Activated effector memory CD4-positive, alpha-beta T cell treated with Interleukin-2 at 50 U/mL for 16 hours (primary cell): Measurements from ENCODE around the gene TRAPPC1.
"Not testable (repeated sequence)": the region's sequence is repeated elsewhere in the genome, so short reads cannot be mapped to it uniquely, and the experiment has no call there.

Experiments
- DNase-seq: peaks from one replicate; pipeline ENCODE4 v3.0.0-alpha.2; 2020

TRAPPC1 gene, protein sequence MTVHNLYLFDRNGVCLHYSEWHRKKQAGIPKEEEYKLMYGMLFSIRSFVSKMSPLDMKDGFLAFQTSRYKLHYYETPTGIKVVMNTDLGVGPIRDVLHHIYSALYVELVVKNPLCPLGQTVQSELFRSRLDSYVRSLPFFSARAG

DNA sequence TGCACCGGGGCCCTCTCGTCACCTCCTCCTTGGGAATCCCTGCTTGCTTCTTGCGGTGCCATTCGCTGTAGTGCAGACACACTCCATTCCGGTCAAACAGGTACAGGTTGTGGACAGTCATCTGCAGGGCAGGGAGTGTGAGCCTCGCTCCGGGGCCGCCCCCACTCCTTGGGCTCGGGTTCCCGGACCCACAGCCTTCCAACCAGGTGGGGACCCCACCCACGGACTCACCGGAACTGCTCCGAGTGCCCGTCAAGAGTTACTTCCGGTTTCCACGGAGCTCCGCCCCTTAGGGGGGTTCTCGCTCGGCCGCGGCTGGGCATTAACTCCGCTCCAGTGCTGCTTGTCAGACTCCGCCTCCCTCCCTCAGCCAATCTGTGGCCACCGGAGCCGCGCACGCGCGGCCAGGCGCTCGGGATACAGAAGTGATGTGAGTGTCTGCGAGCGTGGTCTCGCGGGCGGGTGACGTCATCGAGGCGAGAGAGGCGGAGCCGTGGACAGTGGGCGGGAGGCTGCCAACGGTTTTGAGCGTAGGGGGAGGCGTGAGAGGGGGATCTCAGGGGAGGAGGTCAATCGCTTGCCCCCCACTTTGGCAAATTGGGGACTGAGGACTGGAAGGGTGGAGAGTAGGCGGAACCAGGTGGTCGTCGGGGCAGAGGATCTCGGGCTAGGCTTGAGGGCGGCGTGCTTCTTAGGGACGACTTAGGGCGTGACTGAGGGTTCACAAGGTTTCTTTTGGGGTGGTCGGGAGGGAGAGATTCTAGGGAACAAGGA, at the start of gene TRAPPC1, which contains the start of gene CNTROB:
TSS of gene TRAPPC1 (minus strand) at position 238 of the 774 bp plus-strand sequence. CDS start at position 121, 117 bp downstream.
TSS of gene CNTROB (plus strand) at position 498 of the 774 bp plus-strand sequence. CDS start 874 bp downstream, outside the sequence.
- peak; percentile 99 for DNase-seq

DNA sequence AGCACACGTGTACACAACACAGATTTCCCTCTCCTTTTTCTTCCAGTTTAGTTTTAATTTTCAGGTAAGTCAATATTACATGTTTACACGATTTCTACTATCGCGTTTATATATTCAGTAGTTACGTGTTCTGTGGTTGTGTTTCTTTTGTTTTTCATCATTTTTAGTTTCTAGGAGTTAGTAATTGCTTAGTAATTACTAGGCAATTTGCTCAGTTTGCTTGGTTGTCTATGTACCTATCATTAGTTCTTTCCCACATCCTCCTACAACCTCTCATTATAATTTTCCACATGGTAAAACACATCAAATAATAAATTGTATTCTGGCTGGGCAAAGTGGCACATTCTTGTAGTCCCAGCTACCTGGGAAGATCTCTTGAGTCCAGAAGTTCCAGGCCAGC, 46.1 kb upstream of the TRAPPC1 start:
- DNase-seq = no peak

DNA sequence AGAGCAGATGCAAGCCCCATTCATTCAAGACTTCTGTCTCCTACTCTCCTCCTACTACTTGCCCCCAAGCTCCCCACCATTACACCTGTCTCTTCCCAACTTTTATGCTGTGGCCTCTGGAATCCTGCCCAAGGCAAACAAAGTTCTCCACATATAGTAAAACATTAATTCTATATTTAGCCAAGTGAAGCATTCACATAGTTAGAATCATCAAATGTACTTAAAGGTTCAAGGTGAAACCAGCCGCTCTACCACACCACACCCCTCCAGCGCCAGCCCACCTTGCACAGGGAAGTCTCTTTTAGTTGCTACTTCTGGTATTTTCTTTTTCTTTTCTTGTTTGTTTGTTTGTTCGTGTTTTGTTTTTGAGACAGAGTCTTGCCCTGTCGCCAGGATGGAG, 45.3 kb upstream of the TRAPPC1 start:
- no peak for DNase-seq

DNA sequence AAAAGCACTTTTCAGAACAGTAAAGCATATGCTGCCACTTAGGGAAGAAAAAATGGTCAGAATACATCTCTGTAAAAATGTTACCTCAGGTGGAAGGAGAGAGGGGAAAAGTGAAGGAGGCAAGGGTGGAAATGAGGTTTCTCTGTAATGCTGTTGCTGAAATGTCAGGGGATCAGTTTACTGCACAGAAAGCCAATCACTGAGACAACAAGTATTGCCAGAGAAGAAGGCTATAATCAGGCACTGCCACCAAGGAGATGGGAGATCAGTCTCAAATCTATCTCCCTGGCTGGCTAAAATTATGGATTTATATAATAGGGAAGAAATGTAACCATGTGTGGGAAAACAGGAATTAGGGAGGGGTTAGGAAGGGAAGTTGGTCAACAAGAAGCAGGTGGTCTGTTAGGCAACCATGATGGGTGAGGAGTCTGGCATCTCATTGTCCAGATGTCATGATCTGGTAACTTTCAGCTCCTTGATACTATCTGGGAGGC, 42.9 kb upstream of the TRAPPC1 start:
- no peak for DNase-seq

DNA sequence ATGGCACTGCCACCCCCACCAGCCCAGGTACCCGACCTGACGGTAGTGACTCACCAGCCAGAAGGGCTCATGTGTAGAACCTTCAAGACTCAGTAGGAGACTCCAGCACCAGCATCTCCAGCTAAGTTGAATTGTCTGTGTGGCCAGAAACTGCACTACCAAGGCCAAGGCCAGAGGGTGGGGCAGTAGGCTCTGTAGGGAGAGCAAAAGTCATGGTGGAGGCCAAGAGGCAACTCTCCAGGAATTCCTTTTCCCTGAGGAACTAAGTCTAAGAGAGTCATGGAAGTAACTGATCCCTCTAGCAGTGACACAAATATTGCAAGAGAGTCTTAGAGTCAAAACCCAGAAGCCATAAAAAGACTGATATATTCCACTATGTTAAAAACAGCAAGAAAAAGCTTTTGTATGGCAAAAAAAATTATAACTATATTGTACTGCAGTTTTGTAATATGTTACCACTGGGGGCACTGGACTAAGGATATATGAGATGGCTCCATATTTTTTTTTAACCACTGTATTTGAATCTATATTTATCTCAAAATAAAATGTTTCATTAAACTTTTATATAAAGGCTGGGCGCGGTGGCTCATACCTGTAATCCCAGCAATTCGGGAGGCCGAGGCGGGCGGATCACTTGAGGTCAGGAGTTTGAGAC, 40.5 kb upstream of the TRAPPC1 start:
- DNase-seq = no peak

DNA sequence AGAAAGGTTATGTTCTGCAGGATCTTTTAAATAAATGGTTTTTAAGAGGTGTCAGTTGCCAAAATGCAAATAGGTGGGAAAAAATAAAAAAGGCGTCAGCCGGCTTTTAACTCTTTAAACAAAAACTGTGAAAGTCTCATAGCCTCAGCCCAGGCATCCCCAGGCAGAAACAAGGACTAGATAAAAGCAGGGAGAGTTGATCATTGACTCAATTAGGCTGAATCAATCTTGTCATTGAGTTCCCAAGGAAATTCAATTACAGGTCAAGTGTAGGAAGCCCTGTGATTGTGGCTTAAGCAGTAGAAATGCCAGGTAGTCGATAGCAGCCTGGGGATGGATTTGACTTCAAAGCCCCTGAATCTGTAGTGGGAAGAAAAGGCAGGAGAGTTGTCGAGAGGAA, 39.9 kb upstream of the TRAPPC1 start:
- no peak for DNase-seq

DNA sequence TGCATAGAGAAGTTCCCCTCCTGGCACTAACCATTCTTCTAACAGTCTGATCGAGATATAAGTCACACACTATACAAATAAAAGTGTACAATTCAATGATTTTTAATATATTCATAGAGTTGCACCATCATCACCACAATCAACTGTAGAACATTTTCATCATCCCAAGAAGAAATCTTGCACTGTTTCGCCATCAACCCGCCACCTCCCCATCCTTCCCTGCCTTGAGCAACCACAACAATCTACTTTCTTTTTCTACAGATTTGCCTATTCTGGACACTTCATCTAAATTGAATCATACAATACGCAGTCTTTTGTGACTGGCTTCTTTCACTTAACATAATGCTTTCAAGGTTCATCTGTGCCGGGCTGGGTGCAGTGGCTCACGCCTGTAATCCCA, 37.7 kb upstream of the TRAPPC1 start:
- no peak for DNase-seq

DNA sequence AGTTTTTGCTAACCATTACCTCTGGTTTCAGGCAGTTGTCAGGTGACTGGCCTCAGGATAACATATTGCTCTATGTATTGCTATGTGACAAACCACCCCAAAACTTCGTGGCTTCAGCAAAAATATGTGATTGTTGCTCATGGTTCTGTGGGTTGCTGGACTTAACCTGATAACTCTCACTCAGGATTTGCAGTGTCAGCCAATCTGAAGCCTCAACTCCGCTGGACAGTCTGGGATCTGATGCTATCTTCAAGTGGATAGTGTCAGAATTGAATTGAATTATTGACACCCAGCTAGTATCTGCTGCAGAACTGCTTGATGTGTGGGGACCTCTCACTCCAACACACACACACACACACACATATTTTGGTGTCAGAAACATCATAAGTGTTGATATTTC, 36.0 kb upstream of the TRAPPC1 start:
- no peak for DNase-seq

DNA sequence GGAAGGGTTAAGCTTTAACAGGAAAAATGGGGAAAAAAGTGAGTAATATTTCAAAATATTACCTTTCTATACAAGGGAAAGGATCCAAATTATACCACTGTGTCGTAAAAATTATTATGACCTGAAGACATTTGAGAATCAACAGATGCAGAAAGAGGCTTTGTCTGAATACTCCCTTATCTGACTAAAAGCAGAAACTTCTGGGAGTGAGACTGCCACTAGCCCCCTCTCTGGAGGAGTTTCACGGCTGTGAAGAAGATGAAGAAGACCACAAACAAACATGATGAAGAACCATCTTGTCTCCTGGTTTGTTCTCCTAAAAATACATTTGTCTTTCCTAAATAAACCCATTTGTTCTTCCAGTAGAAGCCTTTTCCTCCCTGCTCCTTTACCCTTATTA, 29.7 kb upstream of the TRAPPC1 start:
- no peak for DNase-seq

DNA sequence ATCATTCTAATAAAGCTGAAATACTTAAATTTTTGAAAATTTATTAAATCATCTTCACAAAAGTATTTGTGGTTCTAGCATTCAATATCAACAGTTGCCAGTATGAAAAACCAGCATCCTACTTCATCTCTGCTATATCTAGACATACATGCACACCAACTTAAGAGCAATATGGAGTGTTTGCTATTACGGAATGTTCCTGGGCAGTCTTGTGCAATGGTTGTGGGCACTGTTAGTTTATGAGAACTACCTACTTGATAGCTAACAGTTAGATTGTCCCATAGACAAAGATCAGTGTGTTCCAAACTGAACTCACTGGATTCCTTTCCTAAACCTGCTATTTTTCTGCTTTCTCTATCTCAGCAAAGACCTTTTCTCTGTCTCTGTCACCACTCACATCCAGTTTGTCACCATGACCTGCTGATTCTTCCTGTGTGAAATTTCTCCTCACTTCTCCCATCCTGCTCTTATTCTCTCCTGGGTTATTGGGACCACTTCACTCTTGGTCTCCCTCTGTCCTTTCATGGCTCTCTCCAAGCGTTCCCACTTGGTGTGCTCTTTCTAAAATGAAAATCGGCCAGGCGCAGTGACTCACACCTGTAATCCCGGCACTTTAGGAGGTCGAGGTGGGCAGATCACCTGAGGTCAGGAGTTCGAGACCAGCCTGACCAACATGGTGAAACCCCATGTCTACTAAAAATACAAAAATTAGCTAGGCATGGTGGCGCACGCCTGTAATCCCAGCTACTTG, 27.9 kb upstream of the TRAPPC1 start:
- no peak for DNase-seq

DNA sequence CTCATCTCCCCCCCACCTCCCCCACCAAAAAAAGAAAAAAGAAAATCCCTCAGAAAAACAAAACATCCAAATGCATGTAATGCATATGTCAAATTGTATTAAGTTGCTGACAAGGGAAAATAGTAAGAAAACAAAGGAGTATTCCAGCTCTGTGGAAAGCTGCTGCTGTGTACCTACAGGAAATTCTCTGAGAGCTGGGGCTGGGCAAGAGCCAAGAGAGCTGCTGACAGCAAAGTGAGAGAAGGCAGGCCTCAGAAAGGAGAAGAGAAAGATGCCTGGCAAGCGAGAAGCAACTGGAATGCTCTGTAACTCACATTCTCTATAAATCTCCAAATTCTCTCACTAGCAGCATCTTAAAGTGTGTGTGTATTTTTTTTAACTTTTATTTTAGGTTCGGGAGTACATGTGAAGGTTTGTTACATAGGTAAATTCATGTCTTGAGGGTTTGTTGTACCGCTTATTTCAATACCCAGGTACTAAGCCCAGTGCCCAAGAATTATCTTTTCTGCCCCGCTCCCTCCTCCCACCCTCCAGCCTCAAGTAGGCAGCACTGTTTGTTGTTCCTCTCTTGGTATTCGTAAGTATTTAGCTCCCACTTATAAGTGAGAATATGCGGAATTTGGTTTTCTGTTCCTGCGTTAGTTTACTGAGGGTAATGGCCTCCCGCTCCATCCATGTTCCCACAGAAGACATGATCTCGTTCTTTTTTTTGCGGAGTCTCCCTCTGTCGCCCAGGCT, 24.7 kb upstream of the TRAPPC1 start:
- DNase-seq = no peak

DNA sequence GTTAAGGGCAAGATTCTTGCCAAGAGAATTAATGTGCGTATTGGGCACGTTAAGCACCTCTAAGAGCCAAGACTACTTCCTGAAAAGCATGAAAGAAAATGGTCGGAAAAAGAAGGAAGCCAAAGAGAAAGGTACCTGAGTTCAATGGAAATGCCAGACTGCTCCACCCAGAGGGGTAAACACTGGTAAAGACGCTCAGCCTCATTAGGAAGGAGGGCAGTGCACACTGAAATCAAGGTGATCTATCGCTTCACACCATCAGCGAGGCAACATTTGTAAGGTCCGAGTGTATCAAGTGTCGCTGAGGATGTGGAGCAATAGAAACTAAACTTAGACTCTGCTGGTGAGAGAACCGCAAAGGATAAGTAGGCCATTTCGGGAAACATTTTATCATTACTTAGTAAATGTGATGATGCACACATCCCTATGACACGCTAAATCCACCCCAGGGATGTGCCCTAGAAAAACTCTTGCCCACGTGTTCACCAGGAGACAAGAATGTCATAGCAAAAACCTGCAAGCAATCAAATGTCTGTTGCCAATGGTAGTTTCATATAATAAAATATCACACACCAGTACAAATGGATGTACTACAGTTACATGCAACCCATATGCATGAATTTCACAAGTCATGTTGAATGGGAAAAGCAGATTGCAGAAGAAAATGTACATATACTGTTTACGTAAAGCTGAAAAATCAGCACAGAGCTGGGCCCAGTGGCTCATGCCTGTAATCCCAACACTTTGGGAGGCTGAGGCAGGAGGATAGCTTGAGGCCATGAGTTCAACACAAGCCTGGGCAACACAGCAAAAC, 23.9 kb upstream of the TRAPPC1 start:
- DNase-seq = no peak

DNA sequence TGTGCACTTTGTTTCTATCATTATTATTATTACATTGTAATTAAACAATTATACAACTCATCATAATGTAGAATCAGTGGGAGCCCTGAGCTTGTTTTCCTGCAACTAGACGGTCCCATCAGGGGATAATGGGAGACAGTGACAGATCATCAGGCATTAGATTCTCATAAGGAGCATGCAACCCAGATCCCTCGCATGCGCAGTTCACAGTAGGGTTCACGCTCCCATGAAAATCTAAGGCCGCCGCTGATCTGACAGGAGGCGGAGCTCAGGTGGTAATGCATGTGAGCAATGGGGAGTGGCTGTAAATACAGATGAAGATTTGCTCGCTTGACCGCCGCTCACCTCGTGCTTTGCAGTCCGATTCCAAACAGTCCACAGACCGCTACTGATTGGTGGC, 21.5 kb upstream of the TRAPPC1 start:
- not testable (repeated sequence) for DNase-seq

DNA sequence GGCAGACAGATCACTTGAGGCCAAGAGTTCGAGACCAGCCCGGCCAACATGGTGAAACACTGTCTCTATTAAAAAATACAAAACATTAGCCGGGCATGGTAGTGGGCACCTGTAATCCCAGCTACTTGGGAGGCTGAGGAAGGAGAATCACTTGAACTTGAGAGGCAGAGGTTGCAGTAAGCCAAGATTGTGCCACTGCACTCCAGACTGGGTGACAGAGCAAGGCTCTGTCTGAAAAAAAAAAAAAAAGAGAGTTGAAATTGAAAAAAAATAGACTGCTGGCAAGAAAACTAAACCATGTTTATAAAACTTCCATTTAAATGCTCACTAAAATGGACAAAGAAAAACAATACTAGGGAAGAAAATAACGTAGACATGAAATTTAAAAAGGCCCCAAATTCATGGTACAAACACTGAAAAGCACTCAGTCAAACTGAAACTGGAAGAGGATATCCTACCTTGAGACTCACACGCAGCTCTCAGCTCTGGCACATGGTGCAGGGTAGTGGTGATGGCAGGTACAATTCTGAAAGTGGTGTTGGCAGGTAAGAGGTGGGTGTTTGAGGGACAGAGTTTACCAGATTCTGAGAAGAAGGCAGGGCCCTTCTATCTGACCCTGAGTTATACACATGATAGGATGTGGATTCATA, 19.5 kb upstream of the TRAPPC1 start:
- no peak for DNase-seq

DNA sequence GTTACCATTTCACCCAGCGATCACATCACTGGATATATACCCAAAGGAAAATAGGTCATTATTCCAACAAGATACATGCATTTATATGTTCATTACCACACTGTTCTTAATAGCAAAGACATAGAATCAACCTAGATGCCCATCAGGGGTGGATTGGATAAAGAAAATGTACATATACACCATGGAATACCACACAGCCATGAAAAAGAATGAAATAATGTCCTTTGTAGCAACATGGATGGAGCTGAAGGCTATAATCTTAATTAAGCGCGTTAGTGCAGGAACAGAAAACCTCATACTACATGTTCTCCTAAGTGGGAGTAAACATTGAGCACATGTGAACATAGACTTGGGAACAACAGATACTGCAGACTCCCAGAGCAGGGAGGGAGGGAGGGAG, 18.8 kb upstream of the TRAPPC1 start:
- DNase-seq = no peak

DNA sequence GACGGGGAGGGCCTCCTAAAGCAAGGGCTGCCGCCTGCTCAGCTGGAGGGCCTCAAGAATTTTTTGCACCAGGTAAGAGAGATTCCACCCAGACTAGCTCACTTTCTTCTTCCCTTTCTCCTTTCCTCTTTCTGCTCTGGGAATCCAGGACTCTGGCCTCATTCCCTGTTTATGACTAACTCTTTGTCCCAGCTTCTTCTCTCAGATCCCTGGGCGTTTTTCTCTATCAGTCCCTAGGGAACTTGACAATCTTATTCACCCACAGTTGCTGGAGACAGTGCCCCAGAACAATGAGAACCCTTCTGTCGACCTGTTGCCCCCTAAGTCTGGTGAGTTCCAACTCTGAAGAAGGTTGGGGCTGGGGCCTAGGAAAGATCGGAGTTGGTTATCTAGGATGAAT, 15.9 kb upstream of the TRAPPC1 start:
- no peak for DNase-seq

DNA sequence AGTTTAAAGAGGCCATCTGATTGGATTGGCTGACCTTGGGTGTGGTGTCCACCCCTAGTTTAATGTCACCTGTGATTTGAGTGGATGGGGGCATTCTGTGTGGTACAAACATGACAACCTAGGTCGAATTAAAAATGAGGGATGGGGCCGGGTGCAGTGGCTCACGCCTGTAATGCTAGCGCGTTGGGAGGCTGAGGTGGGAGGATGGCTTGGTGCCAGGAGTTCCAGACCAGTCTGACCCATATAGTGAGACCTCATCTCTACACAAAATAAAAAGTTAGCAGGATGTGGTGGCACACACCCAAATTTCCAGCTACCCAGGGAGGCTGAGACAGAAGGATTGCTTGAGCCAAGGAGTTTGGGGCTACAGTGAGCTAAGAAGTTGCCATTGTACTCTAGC, 14.7 kb upstream of the TRAPPC1 start:
- DNase-seq = no peak

DNA sequence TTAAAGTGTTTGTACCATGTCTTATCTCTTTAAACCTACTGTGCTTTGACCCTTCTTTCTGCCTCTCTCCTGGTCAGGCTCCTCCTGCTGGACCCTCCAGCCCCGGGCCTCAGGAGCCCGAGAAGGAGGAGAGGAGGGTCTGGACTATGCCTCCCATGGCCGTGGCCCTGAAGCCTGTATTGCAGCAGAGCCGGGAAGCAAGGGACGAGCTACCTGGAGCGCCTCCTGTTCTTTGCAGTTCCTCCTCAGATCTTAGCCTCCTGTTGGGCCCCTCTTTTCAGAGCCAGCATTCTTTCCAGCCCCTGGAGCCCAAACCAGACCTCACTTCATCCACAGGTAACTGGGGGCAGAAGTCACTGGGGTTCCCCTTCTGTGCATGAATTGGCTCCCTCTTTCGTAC, 13.9 kb upstream of the TRAPPC1 start:
- DNase-seq = no peak

DNA sequence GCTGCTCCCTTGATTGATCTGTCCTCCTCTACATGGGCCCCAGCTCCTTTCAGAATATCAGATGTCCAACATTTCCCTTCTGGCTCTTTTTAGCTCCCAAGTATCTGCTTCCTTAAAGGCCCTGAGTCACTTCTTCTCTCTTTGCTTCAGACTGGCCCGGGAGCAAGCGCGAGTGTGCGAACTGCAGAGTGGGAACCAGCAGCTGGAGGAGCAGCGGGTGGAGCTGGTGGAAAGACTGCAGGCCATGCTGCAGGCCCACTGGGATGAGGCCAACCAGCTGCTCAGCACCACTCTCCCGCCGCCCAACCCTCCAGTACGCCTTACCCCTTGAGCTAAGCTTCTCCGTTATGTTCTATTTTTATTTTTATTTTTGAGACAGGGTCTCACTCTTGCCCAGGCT, 12.6 kb upstream of the TRAPPC1 start:
- DNase-seq = no peak

DNA sequence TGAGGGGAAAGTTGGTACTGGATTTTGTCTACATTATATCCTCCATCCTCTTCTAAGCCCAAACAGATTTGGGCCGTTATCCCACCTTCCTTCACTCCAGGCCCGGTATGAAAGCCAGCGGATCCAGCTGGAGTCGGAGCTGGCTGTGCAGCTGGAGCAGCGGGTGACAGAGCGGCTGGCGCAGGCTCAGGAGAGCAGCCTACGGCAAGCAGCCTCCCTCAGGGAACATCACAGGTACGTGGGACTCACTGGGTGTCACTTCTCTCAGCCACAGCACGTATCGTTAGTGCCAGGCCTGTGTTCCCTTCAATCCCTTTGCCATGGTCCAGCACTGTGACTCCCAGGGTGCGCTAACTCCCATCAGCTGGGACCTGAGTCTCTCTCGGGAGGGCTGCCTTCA, 11.5 kb upstream of the TRAPPC1 start:
- DNase-seq = no peak

DNA sequence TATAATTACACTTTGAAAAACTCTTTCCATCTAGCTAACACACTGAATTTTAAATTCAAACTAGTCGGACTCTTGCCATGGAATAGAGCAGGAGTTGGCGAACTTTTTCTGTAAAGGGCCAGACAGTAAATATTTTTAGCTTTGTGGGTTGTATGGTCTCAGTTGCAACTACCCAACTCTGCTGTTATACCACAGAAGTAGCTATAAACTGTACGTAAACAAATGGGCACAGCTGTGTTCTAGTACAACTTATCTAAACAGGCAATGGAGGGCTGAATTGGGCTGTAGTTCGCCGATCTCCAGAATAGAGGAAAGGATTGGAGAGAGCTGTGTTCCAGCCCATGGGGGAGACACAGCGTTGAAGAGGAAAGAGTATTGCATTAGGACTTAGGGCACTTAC, 9.0 kb upstream of the TRAPPC1 start:
- no peak for DNase-seq
